ENCODE measurements around the gene TRAPPC3.
A peak's percentile ranks its signal among the peaks of the same experiment; 100 is the strongest.

TRAPPC3 gene

DNA sequence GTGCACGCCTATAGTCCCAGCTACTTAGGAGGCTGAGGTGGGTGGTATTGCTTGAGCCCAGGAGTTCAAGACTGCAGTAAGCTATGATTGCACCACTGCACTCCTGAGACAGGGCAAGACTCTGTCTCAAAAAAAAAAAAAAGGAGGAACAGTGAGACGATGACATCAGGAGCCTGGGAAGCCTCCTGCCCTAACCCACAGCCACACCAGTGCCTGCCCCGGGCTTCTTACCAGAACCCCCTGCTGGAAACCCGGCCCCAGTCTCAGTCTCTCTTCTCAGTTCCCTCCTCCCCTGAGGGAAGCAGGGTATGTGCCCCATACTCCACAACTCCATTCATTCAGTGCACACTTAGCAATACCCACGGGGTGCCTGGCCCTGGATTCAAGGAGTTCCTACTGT lies 33.4 kb downstream of the TRAPPC3 start:
- no peak overlapping the region for H3K4me3 ChIP-seq (ENCODE audit: low read length)
- H3K79me2 ChIP-seq (ENCODE audit: control insufficient read depth, low read length): no peaks in the 10 kb centered on the region
- no peak overlapping the region for H3K27ac ChIP-seq (ENCODE audit: low read depth, low read length)
- H3K9me3 ChIP-seq (ENCODE audit: control insufficient read depth, insufficient read depth, low read length): no peaks in the 10 kb centered on the region
- TF ChIP-seq, protein P1, sequence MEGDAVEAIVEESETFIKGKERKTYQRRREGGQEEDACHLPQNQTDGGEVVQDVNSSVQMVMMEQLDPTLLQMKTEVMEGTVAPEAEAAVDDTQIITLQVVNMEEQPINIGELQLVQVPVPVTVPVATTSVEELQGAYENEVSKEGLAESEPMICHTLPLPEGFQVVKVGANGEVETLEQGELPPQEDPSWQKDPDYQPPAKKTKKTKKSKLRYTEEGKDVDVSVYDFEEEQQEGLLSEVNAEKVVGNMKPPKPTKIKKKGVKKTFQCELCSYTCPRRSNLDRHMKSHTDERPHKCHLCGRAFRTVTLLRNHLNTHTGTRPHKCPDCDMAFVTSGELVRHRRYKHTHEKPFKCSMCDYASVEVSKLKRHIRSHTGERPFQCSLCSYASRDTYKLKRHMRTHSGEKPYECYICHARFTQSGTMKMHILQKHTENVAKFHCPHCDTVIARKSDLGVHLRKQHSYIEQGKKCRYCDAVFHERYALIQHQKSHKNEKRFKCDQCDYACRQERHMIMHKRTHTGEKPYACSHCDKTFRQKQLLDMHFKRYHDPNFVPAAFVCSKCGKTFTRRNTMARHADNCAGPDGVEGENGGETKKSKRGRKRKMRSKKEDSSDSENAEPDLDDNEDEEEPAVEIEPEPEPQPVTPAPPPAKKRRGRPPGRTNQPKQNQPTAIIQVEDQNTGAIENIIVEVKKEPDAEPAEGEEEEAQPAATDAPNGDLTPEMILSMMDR (IDR thresholded peaks at IDR 0.05; ENCODE audit: low read depth, low read length, poor library complexity, severe bottlenecking): no peak
- no peak for TF ChIP-seq EZH2phosphoT487 (IDR thresholded peaks at IDR 0.05; ENCODE audit: borderline replicate concordance, low read length)
- no peak overlapping the region for H3K4me2 ChIP-seq (ENCODE audit: low read length)
- no peaks in the 10 kb centered on the region for H3F3A ChIP-seq (ENCODE audit: control insufficient read depth, insufficient read depth)
- H3K27me3 ChIP-seq (ENCODE audit: control insufficient read depth, low read length): no peaks in the 10 kb centered on the region
- H3K4me1 ChIP-seq (ENCODE audit: control insufficient read depth, low read length): peaks cover 10% of the 10 kb centered on the region
- H4K20me1 ChIP-seq (ENCODE audit: control insufficient read depth, insufficient read depth, low read depth, low read length): no peaks in the 10 kb centered on the region
- no peaks in the 10 kb centered on the region for H3K36me3 ChIP-seq (ENCODE audit: control insufficient read depth, low read length)
- no peaks in the 10 kb centered on the region for H3K9me2 ChIP-seq (replicated peaks; ENCODE audit: control insufficient read depth, low read length)

DNA sequence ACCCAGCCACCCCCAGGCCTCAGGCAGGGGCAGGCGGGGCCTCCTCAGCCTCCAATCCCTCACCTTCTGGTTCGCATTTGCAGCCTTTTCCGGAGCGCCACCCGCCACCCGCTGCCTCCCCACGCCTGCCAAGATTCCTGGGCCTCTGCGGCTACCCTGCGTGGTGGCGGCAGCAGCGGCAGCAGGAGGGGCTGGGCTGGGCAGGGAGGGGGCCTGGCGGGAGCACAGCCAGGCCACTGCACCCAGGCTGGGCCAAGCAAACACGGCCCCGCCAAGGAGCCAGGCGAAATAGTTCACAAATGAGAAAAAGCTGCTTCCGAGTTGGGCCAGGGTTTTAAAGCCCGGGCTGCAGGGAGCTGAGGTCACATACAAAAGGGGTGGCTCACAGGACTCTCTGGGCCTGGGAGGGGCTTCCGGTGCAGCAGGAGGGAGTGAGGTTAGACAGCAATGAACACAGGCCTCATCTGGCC lies 34.1 kb downstream of the TRAPPC3 start:
- no peak overlapping the region for H3K27ac ChIP-seq (ENCODE audit: low read depth, low read length)
- H3K27me3 ChIP-seq (ENCODE audit: control insufficient read depth, low read length): no peaks in the 10 kb centered on the region
- no peak overlapping the region for H3K4me3 ChIP-seq (ENCODE audit: low read length)
- H3K79me2 ChIP-seq (ENCODE audit: control insufficient read depth, low read length): no peaks in the 10 kb centered on the region
- no peaks in the 10 kb centered on the region for H3F3A ChIP-seq (ENCODE audit: control insufficient read depth, insufficient read depth)
- TF ChIP-seq, protein P1 (IDR thresholded peaks at IDR 0.05; ENCODE audit: low read depth, low read length, poor library complexity, severe bottlenecking): no peak
- no peaks in the 10 kb centered on the region for H3K9me2 ChIP-seq (replicated peaks; ENCODE audit: control insufficient read depth, low read length)
- H3K4me1 ChIP-seq (ENCODE audit: control insufficient read depth, low read length): peaks cover 10% of the 10 kb centered on the region
- no peaks in the 10 kb centered on the region for H3K36me3 ChIP-seq (ENCODE audit: control insufficient read depth, low read length)
- no peaks in the 10 kb centered on the region for H4K20me1 ChIP-seq (ENCODE audit: control insufficient read depth, insufficient read depth, low read depth, low read length)
- no peaks in the 10 kb centered on the region for H3K9me3 ChIP-seq (ENCODE audit: control insufficient read depth, insufficient read depth, low read length)
- H3K4me2 ChIP-seq (ENCODE audit: low read length): no peak overlapping the region

DNA sequence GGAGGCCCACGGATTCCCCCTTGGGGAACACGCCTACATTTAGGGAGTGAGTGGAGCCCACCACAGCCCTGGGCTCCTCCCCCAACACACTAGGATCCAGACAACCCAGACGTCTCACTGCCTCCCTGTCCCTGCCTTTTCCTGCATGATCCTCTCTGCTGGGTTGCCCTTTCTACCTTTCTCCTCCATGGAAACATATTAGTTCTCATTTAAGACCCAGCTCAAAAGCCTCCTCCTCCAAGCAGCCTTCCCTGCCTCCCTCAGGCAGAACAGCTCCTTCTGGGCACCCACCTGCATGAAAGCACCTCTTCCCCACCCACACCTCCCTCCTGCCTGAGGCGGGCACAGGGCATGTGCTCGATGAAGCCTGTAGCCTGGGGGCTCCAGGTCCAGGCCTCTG lies 34.9 kb downstream of the TRAPPC3 start:
- no peaks in the 10 kb centered on the region for H3K27me3 ChIP-seq (ENCODE audit: control insufficient read depth, low read length)
- no peaks in the 10 kb centered on the region for H4K20me1 ChIP-seq (ENCODE audit: control insufficient read depth, insufficient read depth, low read depth, low read length)
- no peaks in the 10 kb centered on the region for H3K9me2 ChIP-seq (replicated peaks; ENCODE audit: control insufficient read depth, low read length)
- H3K4me3 ChIP-seq (ENCODE audit: low read length): no peak overlapping the region
- no peaks in the 10 kb centered on the region for H3K36me3 ChIP-seq (ENCODE audit: control insufficient read depth, low read length)
- H3K27ac ChIP-seq (ENCODE audit: low read depth, low read length): no peak overlapping the region
- no peaks in the 10 kb centered on the region for H3K9me3 ChIP-seq (ENCODE audit: control insufficient read depth, insufficient read depth, low read length)
- H3F3A ChIP-seq (ENCODE audit: control insufficient read depth, insufficient read depth): no peaks in the 10 kb centered on the region
- H3K4me2 ChIP-seq (ENCODE audit: low read length): peak overlapping the region; percentile 21; the same call in 1 of the 2 replicates
- H3K4me1 ChIP-seq (ENCODE audit: control insufficient read depth, low read length): peaks cover 10% of the 10 kb centered on the region
- TF ChIP-seq EZH2phosphoT487 (IDR thresholded peaks at IDR 0.05; ENCODE audit: borderline replicate concordance, low read length): no peak
- TF ChIP-seq, protein P1 (IDR thresholded peaks at IDR 0.05; ENCODE audit: low read depth, low read length, poor library complexity, severe bottlenecking): no peak
- H3K79me2 ChIP-seq (ENCODE audit: control insufficient read depth, low read length): no peaks in the 10 kb centered on the region

DNA sequence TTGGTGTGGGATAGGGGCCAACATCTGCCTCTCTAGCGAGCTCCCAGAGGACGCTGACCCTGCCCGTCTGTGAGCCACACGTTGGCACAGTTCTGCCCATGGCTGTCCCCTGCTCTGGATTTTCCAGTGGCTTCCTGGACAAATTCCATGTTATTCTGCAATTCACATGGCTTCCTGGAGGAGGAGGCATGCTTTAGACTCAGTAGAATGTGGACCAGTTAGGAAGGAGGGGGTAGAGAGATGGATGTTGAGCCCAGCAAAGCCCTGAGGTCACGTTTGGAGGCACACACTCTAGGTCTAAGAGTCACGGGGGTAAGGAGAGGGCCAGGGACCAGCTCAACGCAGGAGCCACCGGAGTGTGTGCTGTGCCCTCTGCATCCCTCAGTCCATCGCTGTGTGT lies 36.5 kb downstream of the TRAPPC3 start:
- Histone ChIP-seq H3K4me1 (ENCODE audit: control insufficient read depth, low read length) (peaks cover 10% of the 10 kb centered on the region), H3K9me3 (ENCODE audit: control insufficient read depth, insufficient read depth, low read length) (no peaks in the 10 kb centered on the region), H3K9me2 (replicated peaks; ENCODE audit: control insufficient read depth, low read length) (no peaks in the 10 kb centered on the region), H4K20me1 (ENCODE audit: control insufficient read depth, insufficient read depth, low read depth, low read length) (no peaks in the 10 kb centered on the region), H3K4me2 (ENCODE audit: low read length) (no peak overlapping the region), H3K4me3 (ENCODE audit: low read length) (no peak overlapping the region), H3K27me3 (ENCODE audit: control insufficient read depth, low read length) (no peaks in the 10 kb centered on the region), H3F3A (ENCODE audit: control insufficient read depth, insufficient read depth) (no peaks in the 10 kb centered on the region), H3K79me2 (ENCODE audit: control insufficient read depth, low read length) (no peaks in the 10 kb centered on the region), H3K36me3 (ENCODE audit: control insufficient read depth, low read length) (no peaks in the 10 kb centered on the region), H3K27ac (ENCODE audit: low read depth, low read length) (no peak overlapping the region)
- TF ChIP-seq EZH2phosphoT487 (IDR thresholded peaks at IDR 0.05; ENCODE audit: borderline replicate concordance, low read length): no peak
- TF ChIP-seq, protein P1 (IDR thresholded peaks at IDR 0.05; ENCODE audit: low read depth, low read length, poor library complexity, severe bottlenecking): no peak
